AG09309 (cell line): Measurements from ENCODE around the gene ACP5.
A peak's percentile ranks its signal among the peaks of the same experiment; 100 is the strongest.
"Not testable (repeated sequence)": the region's sequence is repeated elsewhere in the genome, so short reads cannot be mapped to it uniquely, and the experiment has no call there.

Experiments used
- DNase-seq: peaks from one replicate; pipeline ENCODE4 v3.0.0-alpha.2; 2010; ENCODE audit warnings: low read depth
- H3K4me3 ChIP-seq: 2 replicates; pipeline ENCODE4 v1.5.1; 2011; ENCODE audit warnings: mild to moderate bottlenecking, low read depth, low read length, moderate library complexity; ENCODE audit not compliant: control insufficient read depth
- TF ChIP-seq, protein P1 (sequence below): IDR thresholded peaks from 2 replicates; pipeline ENCODE4 v1.5.1; 2011; ENCODE audit warnings: mild to moderate bottlenecking, low read depth, low read length, inconsistent platforms; ENCODE audit not compliant: insufficient read depth, control insufficient read depth; ENCODE audit errors: missing control alignments

ACP5 gene

DNA sequence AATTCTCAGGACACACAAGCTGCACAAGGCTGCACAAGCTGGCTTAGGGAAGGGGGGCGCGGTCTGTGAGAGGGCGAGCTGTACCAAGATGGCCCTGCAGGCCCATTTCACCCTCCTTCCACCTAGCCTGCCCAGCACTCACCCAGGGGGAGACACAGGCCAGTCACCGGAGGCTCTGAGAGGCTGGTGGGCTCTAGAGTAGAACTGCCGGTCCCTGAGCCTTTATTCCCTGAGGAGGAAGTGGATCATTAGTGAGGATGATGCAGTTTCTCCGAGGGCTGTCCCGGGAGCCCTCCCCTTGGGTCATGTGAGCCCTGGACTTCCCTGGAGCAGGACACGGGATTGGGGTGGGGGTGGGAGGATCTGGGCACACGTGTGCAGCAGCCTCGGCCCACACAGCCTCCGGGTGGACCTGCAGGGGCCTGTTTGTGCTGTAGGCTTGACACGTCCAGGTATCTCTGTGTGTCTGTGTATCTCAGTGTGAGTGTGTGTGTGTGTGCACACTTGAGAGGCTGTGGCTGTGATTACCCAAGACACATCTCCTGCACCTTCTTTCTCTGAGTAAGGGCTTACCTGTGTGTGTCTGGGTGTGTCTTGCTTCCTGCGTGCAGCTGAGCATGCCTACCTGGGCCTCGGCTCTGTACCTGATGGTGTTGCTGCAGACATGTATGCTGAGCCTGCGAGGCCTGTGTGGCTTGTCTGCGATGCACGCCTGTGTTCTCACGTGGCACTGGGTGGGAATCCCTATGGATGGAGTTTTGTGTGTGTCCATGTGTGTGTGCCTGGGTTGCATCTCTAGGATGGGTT is at the start of gene ACP5:
ACP5 (minus strand) TSS at position 195 of the 807 bp plus-strand sequence. CDS start 328 bp downstream, outside the sequence.
- DNase-seq, result no peak
- no peak within 1 kb of the TSS for H3K4me3 ChIP-seq
- TF ChIP-seq, protein P1, sequence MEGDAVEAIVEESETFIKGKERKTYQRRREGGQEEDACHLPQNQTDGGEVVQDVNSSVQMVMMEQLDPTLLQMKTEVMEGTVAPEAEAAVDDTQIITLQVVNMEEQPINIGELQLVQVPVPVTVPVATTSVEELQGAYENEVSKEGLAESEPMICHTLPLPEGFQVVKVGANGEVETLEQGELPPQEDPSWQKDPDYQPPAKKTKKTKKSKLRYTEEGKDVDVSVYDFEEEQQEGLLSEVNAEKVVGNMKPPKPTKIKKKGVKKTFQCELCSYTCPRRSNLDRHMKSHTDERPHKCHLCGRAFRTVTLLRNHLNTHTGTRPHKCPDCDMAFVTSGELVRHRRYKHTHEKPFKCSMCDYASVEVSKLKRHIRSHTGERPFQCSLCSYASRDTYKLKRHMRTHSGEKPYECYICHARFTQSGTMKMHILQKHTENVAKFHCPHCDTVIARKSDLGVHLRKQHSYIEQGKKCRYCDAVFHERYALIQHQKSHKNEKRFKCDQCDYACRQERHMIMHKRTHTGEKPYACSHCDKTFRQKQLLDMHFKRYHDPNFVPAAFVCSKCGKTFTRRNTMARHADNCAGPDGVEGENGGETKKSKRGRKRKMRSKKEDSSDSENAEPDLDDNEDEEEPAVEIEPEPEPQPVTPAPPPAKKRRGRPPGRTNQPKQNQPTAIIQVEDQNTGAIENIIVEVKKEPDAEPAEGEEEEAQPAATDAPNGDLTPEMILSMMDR, result no peak

DNA sequence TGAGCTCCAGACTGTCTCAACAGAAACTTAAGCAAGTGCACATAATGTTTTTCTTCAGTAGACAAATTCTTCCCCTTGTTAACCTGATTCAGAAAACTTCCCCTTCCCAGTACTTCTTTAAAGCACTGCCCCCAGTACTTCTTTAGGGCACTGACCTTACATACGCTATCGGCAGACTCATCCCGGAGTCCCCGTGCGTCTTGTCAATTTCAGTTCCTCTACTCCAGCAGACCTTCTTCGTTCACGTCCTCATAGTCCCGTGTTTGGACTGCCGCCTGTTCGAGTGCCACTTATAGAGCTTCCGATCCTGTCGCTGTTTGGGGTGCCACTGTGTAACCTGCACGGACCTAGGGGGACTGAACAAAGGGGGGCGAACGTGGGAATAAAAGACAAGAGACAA is 48.8 kb upstream of the ACP5 start:
- DNase-seq, result no peak
- no peak overlapping the region for H3K4me3 ChIP-seq
- TF ChIP-seq, protein P1, result no peak

- no peak overlapping the region for H3K4me3 ChIP-seq
- TF ChIP-seq, protein P1, result no peak
- peak; percentile 38 for DNase-seq
These were observed 46.6 kb upstream of the ACP5 start for GRCh38 chr19:11624069-11624463.

DNA sequence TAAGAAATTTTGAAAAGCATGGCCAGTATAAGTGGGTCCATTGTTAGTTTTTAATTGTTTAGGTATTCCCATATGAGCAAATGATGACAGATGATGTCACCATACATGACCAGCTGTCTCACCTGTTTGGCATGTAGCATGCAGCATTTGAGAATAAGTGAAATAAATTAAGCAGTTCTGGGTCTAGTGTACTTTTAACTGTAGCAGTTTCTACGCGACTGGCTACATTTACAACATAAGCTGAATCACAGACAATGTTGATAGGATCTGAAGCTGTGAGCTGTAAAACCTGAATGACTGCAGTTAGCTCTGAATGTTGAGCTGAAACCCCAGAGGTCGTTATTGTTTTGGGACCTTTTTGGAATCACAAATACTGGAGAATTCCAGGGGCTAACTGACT is 45.0 kb upstream of the ACP5 start:
- not testable (repeated sequence) for DNase-seq, H3K4me3 ChIP-seq

DNA sequence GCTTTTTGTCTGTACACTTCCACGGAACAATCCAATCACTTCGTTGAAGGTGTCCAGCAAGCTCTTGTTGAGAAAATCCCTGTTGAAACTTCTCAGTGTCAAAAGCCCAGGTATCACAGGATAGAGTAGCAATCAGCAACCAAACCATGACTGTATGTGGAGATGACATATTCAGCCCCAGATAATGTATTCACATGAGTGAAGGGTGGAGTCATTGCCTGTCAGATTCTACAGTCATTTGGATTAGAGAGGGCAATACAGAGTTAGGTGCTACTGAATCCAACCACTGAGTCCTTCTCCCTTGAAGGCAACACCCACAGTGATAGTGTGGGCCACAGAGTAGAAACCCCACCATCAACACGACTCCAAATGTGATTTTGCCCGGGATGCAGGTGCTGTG is 43.1 kb upstream of the ACP5 start:
- no peak for DNase-seq
- H3K4me3 ChIP-seq, result no peak overlapping the region
- TF ChIP-seq, protein P1, result no peak

GRCh38 chr19:11617180-11618062 is 40.0 kb upstream of the ACP5 start:
- no peak overlapping the region for H3K4me3 ChIP-seq
- TF ChIP-seq, protein P1, result no peak
- DNase-seq, result no peak
